GM12891 (cell line): ENCODE data around the gene HOXC13.

Source experiments
- PAX5 ChIP-seq: IDR thresholded peaks from 2 replicates; pipeline ENCODE4 v1.6.1; 2011; ENCODE audit warnings: low read length, moderate library complexity, mild to moderate bottlenecking; ENCODE audit not compliant: insufficient read depth, severe bottlenecking
- POLR2A ChIP-seq: IDR thresholded peaks from 2 replicates; pipeline ENCODE4 v1.6.1; 2011; ENCODE audit warnings: low read depth, low read length, control low read depth
- POLR2AphosphoS5 ChIP-seq: IDR thresholded peaks from 2 replicates; pipeline ENCODE4 v1.6.1; 2011; ENCODE audit warnings: low read depth, low read length, control low read depth
- SPI1 ChIP-seq: IDR thresholded peaks from 2 replicates; pipeline ENCODE4 v1.6.1; 2011; ENCODE audit warnings: low read depth, low read length, control low read depth
- TAF1 ChIP-seq: IDR thresholded peaks from 2 replicates; pipeline ENCODE4 v1.6.1; 2011; ENCODE audit warnings: low read depth, low read length, control low read depth

DNA sequence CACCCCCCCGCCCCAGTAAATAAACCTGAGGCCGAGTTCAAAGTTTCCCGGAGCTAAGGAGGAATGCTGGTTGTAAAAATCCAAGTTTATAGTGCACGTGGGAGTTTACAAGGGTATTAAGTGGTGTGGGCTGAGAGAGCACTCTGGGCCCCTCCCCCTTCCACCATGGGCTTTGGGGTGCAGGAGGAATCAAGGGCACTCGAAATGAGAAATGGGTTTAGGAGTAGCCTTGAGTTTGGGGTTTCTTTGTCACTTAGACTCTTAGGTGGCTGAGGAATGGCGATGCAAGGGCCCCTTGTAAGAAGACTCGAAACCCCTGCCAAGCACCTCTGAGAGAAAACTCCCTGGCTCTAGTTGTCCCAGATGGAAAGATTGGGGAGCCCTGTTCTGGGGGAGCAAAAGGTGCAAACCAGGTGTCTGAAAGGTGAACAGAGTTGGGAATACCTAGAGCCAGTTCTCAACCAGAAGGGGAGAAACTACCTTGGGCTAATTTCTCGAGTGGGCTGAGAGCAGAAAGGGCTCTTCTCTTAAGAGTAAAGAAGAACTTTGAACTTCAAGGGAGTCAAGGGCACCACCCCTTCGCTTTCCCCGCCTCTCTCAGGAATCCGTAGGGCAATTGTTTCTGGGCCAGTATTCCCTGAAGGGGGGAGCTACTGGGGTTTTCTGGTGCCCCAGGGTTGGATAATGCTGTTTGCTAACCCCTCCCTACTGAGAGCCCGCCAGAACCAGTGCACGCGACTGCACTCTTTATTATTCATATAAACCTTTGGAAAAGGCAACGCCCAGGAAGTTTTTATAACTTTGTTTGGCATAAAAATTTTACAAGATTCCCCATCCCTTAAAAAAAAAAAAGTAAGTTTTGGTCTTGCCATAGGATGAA, 40.1 kb downstream of the HOXC13 start:
- TF ChIP-seq TAF1, result no peak
- no peak for TF ChIP-seq POLR2A
- no peak for TF ChIP-seq POLR2AphosphoS5
- no peak for TF ChIP-seq SPI1
- TF ChIP-seq PAX5, result no peak
